ENCODE data around the gene ANKRD44. TPM values are rescaled to one million over a fixed set of nuclear protein-coding genes. Genes with fewer than 3 reads are reported as not detected.
A peak's percentile ranks its signal among the peaks of the same experiment; 100 is the strongest.
"Not testable (repeated sequence)": the region's sequence is repeated elsewhere in the genome, so short reads cannot be mapped to it uniquely, and the experiment has no call there.

Gene ANKRD44
- total RNA-seq, 2 donors from 2014 or later, result 131 to 154 TPM

GRCh38 chr2:197307933-197308521 lies 2.6 kb downstream of the ANKRD44 start:
- ATAC-seq (replicated peaks), result peak; percentile 48

GRCh38 chr2:197307236-197307932 lies 3.2 kb downstream of the ANKRD44 start:
- peak overlapping the region; percentile 90 for H3K4me3 Mint-ChIP-seq
- H3K36me3 Mint-ChIP-seq (ENCODE audit: low read depth), result peaks cover 54% of the 10 kb centered on the region
- ATAC-seq (replicated peaks), result no peak
- no peaks in the 10 kb centered on the region for H3K27me3 Mint-ChIP-seq
- H3K27ac Mint-ChIP-seq, result peak overlapping the region; percentile 96
- H3K4me1 Mint-ChIP-seq, result peaks cover 44% of the 10 kb centered on the region
- no peaks in the 10 kb centered on the region for H3K9me3 Mint-ChIP-seq

More at GRCh38 chr2:197307933-197308521, 2.6 kb downstream of the ANKRD44 start:
- peak overlapping the region; percentile 90 for H3K4me3 Mint-ChIP-seq
- peaks cover 37% of the 10 kb centered on the region for H3K4me1 Mint-ChIP-seq
- H3K27me3 Mint-ChIP-seq, result no peaks in the 10 kb centered on the region
- peak overlapping the region; percentile 96 for H3K27ac Mint-ChIP-seq
- no peaks in the 10 kb centered on the region for H3K9me3 Mint-ChIP-seq
- peaks cover 48% of the 10 kb centered on the region for H3K36me3 Mint-ChIP-seq (ENCODE audit: low read depth)

GRCh38 chr2:197306696-197307040 lies 3.9 kb downstream of the ANKRD44 start:
- Mint-ChIP-seq H3K4me1 (peaks cover 46% of the 10 kb centered on the region), H3K36me3 (ENCODE audit: low read depth) (peaks cover 61% of the 10 kb centered on the region), H3K27ac (peak overlapping the region; percentile 96), H3K27me3 (no peaks in the 10 kb centered on the region), H3K9me3 (no peaks in the 10 kb centered on the region), H3K4me3 (peak overlapping the region; percentile 90)
- ATAC-seq (replicated peaks), result no peak

DNA sequence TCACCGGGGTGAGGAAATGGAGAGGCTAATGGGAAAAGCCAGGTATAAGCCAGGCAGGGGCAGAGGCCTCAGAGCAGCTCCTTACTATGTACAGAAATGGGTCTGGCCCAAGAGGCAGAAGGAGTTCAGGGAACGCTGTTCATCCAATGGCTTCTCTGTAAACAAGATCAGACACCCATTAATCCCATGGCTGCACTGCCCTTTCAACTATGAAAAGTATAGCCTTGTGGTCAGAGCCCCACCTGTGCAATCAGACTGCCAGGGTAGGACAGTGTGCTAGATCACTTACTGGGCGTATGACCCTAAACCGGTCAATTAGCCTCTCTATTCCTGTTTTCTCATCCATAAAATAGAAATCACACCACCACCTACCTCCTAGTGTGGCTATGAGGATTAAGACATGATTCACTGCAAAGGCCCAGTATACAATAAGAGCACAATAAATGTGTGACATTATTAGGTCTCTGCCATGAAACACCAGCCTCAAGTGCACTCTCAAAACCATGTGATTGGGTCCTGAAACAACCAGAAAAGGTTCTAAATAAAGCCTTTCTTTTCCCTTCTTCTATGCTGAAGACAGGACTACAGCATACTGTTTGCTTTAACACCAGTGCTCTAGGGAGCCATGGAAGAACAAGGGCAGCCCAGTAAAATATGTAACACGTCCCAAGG lies 4.4 kb downstream of the ANKRD44 start:
- peaks cover 47% of the 10 kb centered on the region for H3K4me1 Mint-ChIP-seq
- peak overlapping the region; percentile 96 for H3K27ac Mint-ChIP-seq
- H3K27me3 Mint-ChIP-seq, result no peaks in the 10 kb centered on the region
- H3K36me3 Mint-ChIP-seq (ENCODE audit: low read depth), result peaks cover 66% of the 10 kb centered on the region
- ATAC-seq (replicated peaks), result no peak
- no peaks in the 10 kb centered on the region for H3K9me3 Mint-ChIP-seq
- H3K4me3 Mint-ChIP-seq, result peak overlapping the region; percentile 90

- peaks cover 78% of the 10 kb centered on the region for H3K36me3 Mint-ChIP-seq (ENCODE audit: low read depth)
- ATAC-seq (replicated peaks), result peak; percentile 61
- peak overlapping the region; percentile 96 for H3K27ac Mint-ChIP-seq
Measured at GRCh38 chr2:197304556-197305011, 6.0 kb downstream of the ANKRD44 start.

GRCh38 chr2:197300139-197300538 lies 10.4 kb downstream of the ANKRD44 start:
- Mint-ChIP-seq H3K4me1 (peaks cover 63% of the 10 kb centered on the region), H3K4me3 (peak overlapping the region; percentile 90), H3K36me3 (ENCODE audit: low read depth) (peaks cover 75% of the 10 kb centered on the region), H3K9me3 (no peaks in the 10 kb centered on the region), H3K27ac (peak overlapping the region; percentile 94), H3K27me3 (no peaks in the 10 kb centered on the region)
- ATAC-seq (replicated peaks), result peak; percentile 5

More at GRCh38 chr2:197304556-197305011, 6.0 kb downstream of the ANKRD44 start:
- H3K4me1 Mint-ChIP-seq, result peaks cover 60% of the 10 kb centered on the region
- H3K27me3 Mint-ChIP-seq, result no peaks in the 10 kb centered on the region
- peak overlapping the region; percentile 90 for H3K4me3 Mint-ChIP-seq
- H3K9me3 Mint-ChIP-seq, result no peaks in the 10 kb centered on the region

- no peak for ATAC-seq (replicated peaks)
- peaks cover 83% of the 10 kb centered on the region for H3K36me3 Mint-ChIP-seq (ENCODE audit: low read depth)
Measured at GRCh38 chr2:197298609-197299008, 12.0 kb downstream of the ANKRD44 start.

GRCh38 chr2:197297772-197298318 lies 12.7 kb downstream of the ANKRD44 start:
- Mint-ChIP-seq H3K4me3 (peak overlapping the region; percentile 90), H3K9me3 (no peaks in the 10 kb centered on the region), H3K36me3 (ENCODE audit: low read depth) (peaks cover 87% of the 10 kb centered on the region), H3K27me3 (no peaks in the 10 kb centered on the region), H3K27ac (peak overlapping the region; percentile 94), H3K4me1 (peaks cover 74% of the 10 kb centered on the region)
- peak; percentile 76 for ATAC-seq (replicated peaks)

More at GRCh38 chr2:197298609-197299008, 12.0 kb downstream of the ANKRD44 start:
- Mint-ChIP-seq H3K27me3 (no peaks in the 10 kb centered on the region), H3K4me3 (peak overlapping the region; percentile 90), H3K4me1 (peaks cover 69% of the 10 kb centered on the region), H3K27ac (peak overlapping the region; percentile 94), H3K9me3 (no peaks in the 10 kb centered on the region)

DNA sequence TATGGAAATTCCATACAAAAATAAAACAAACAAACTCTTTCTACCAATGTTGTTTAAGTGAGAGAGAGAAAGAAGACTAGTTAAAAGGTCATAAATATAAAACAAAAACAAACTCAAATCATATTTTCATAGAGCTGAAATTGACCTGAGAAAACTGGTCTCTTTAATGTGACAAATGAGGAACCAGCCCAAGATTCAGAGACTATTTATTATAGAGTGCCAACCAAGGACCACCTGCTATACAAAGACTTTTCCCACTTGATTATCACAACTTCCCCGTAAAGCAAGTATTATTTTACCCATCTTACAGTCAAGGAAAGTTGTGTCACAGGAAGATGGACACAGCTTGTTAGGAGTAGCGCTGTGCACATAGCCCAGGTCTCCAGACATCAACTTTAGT lies 13.3 kb downstream of the ANKRD44 start:
- H3K4me3 Mint-ChIP-seq, result peak overlapping the region; percentile 90
- H3K27ac Mint-ChIP-seq, result peak overlapping the region; percentile 94
- no peaks in the 10 kb centered on the region for H3K27me3 Mint-ChIP-seq
- H3K36me3 Mint-ChIP-seq (ENCODE audit: low read depth), result peaks cover 87% of the 10 kb centered on the region
- ATAC-seq (replicated peaks), result peak; percentile 0
- no peaks in the 10 kb centered on the region for H3K9me3 Mint-ChIP-seq
- peaks cover 74% of the 10 kb centered on the region for H3K4me1 Mint-ChIP-seq

DNA sequence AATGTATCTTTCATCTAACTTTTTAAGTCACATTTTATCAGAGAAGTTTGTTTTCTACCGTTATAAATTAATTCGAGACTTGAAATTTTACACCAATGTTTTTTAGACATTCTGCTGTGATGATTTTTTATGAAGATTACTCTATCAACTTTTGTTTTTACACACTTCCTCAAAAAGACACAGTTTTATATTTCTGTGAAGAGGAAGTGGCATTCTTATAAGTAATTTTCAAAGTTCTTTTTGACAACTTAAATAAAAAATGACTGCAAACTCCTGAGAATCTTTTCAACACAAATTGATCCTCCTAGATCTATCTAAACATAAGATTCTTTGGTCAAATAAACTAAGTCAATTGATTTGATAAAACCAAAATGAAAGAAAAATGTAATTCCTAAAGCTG lies 13.7 kb downstream of the ANKRD44 start:
- H3K4me3 Mint-ChIP-seq, result peak overlapping the region; percentile 90
- peaks cover 87% of the 10 kb centered on the region for H3K36me3 Mint-ChIP-seq (ENCODE audit: low read depth)
- peaks cover 75% of the 10 kb centered on the region for H3K4me1 Mint-ChIP-seq

GRCh38 chr2:197294260-197294659 lies 16.3 kb downstream of the ANKRD44 start:
- Mint-ChIP-seq H3K4me1 (peaks cover 68% of the 10 kb centered on the region), H3K27ac (peak overlapping the region; percentile 94), H3K9me3 (no peaks in the 10 kb centered on the region), H3K36me3 (ENCODE audit: low read depth) (peaks cover 80% of the 10 kb centered on the region), H3K4me3 (peak overlapping the region; percentile 90), H3K27me3 (no peaks in the 10 kb centered on the region)
- ATAC-seq (replicated peaks), result peak; percentile 59

More for the DNA sequence above, 13.7 kb downstream of the ANKRD44 start:
- no peak for ATAC-seq (replicated peaks)
- Mint-ChIP-seq H3K27me3 (no peaks in the 10 kb centered on the region), H3K27ac (peak overlapping the region; percentile 94), H3K9me3 (no peaks in the 10 kb centered on the region)

GRCh38 chr2:197293252-197294007 lies 17.1 kb downstream of the ANKRD44 start:
- Mint-ChIP-seq H3K27me3 (no peaks in the 10 kb centered on the region), H3K4me3 (peak overlapping the region; percentile 90), H3K27ac (peak overlapping the region; percentile 94), H3K36me3 (ENCODE audit: low read depth) (peaks cover 73% of the 10 kb centered on the region), H3K9me3 (no peaks in the 10 kb centered on the region), H3K4me1 (peaks cover 66% of the 10 kb centered on the region)
- ATAC-seq (replicated peaks), result peak; percentile 59

DNA sequence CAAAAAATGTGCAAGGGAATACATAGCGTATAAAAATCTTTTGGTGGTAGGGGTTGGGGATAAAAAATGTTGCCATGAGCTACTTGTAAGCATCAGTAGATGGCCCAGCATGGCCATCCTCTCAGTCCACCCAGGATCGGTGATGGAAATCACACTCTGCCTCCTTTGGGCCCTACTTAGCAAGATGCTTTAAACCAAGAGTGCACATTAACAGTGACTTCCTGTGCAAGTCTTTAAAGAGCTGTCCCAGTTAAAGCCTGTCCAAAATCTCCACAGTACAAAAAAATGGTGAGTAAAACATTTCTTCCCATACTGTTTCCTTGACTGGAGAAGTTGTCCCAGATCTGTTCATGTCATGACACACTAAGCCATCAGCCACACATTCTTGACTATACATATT lies 18.0 kb downstream of the ANKRD44 start:
- Mint-ChIP-seq H3K4me1 (peaks cover 60% of the 10 kb centered on the region), H3K36me3 (ENCODE audit: low read depth) (peaks cover 65% of the 10 kb centered on the region), H3K27ac (peak overlapping the region; percentile 94), H3K9me3 (no peaks in the 10 kb centered on the region), H3K4me3 (peak overlapping the region; percentile 90), H3K27me3 (no peaks in the 10 kb centered on the region)
- ATAC-seq (replicated peaks), result peak; percentile 12

GRCh38 chr2:197287596-197287932 lies 23.0 kb downstream of the ANKRD44 start:
- not testable (repeated sequence) for H3K9me3 Mint-ChIP-seq, H3K27me3 Mint-ChIP-seq
- H3K36me3 Mint-ChIP-seq (ENCODE audit: low read depth), result peaks cover 50% of the 10 kb centered on the region
- H3K4me1 Mint-ChIP-seq, result peaks cover 57% of the 10 kb centered on the region
- peak overlapping the region; percentile 87 for H3K4me3 Mint-ChIP-seq
- peak overlapping the region; percentile 96 for H3K27ac Mint-ChIP-seq
- ATAC-seq (replicated peaks), result peak; percentile 31

Data from activated T-helper 17 cell treated with anti-CD3 and anti-CD28 coated beads, Interleukin-2, amount 50 U/mL, for 72 hours (primary cell).